ENCODE results near the gene CAMK1D.

Gene CAMK1D

DNA sequence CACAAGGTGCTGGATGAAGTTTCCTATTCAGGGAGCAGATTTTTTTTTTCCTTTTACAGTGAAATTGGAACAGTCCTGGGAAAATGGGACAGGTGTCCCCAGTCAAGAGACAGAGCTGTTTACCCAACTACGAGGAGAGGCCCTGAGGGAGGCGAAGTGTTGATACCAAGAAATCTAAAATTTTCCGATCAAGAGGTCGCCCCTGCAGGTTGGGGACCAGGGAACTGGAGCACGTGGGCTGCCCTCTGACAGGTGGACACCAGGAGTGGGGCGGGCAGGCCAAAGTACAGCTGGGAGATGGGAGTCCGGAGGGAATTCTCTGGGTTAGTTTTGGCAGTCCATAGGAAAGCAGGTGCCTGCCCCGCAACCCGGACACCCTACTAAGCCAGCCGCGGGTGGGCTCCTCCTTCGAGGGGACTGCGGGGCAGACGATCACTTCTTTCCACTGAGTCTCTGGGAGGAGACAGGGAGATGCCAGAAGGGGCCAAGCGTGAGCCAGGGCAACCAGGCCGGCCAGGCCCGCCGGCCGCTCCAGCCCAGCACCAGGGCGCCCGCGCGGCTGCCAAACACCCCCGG is 965 bp upstream of the CAMK1D start:
- TF ChIP-seq ZIC2 (tag by site-specific recombination; IDR thresholded peaks at IDR 0.05), result 0 out of 2 replicates have a peak, but pooled peaks have one; percentile 9
- TF ChIP-seq KLF10 (tag by site-specific recombination; IDR thresholded peaks at IDR 0.05), result no peak
- TF ChIP-seq ZNF707 (tag by site-specific recombination; IDR thresholded peaks at IDR 0.05), result no peak
- TF ChIP-seq KLF16 (tag by site-specific recombination; IDR thresholded peaks at IDR 0.05), result no peak
- TF ChIP-seq, protein P1, sequence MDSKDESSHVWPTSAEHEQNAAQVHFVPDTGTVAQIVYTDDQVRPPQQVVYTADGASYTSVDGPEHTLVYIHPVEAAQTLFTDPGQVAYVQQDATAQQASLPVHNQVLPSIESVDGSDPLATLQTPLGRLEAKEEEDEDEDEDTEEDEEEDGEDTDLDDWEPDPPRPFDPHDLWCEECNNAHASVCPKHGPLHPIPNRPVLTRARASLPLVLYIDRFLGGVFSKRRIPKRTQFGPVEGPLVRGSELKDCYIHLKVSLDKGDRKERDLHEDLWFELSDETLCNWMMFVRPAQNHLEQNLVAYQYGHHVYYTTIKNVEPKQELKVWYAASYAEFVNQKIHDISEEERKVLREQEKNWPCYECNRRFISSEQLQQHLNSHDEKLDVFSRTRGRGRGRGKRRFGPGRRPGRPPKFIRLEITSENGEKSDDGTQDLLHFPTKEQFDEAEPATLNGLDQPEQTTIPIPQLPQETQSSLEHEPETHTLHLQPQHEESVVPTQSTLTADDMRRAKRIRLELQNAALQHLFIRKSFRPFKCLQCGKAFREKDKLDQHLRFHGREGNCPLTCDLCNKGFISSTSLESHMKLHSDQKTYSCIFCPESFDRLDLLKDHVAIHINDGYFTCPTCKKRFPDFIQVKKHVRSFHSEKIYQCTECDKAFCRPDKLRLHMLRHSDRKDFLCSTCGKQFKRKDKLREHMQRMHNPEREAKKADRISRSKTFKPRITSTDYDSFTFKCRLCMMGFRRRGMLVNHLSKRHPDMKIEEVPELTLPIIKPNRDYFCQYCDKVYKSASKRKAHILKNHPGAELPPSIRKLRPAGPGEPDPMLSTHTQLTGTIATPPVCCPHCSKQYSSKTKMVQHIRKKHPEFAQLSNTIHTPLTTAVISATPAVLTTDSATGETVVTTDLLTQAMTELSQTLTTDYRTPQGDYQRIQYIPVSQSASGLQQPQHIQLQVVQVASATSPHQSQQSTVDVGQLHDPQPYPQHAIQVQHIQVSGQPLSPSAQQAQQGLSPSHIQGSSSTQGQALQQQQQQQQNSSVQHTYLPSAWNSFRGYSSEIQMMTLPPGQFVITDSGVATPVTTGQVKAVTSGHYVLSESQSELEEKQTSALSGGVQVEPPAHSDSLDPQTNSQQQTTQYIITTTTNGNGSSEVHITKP (tag by site-specific recombination; IDR thresholded peaks at IDR 0.05), result 0 out of 2 replicates have a peak, but pooled peaks have one; percentile 23
- 0 out of 2 replicates have a peak, but pooled peaks have one; percentile 16 for TF ChIP-seq ZXDB (tag by site-specific recombination; IDR thresholded peaks at IDR 0.05)
- Histone ChIP-seq H3K9me3 (ENCODE audit: control insufficient read depth, insufficient read depth, low read depth, low read length) (no peaks in the 10 kb centered on the region), H3K4me3 (ENCODE audit: low read depth, low read length) (peak overlapping the region; percentile 18), H3K36me3 (ENCODE audit: control insufficient read depth in 2 of 2, insufficient read depth in 1 of 2, low read length in 2 of 2) (no peaks in the 10 kb centered on the region), H3K27ac (ENCODE audit: extremely low read depth, low read depth, low read length) (peak overlapping the region; percentile 49; the same call in 1 of the 2 replicates), H3K4me1 (ENCODE audit: control insufficient read depth, insufficient read depth, low read length) (no peaks in the 10 kb centered on the region; the same call in 1 of the 2 replicates)
- ChIA-PET CTCF (interaction anchor here (0.7 to 2.3 kb wide), 6 partner anchors 15 to 362 kb away, joined by 3 to 8 read pairs (median 4); no protein-coding TSS in a partner anchor), POLR2A (interaction anchor here (0.8 to 1.3 kb wide), 3 partner anchors 15 to 84 kb away, joined by 3 to 5 read pairs (median 4); no protein-coding TSS in a partner anchor)

DNA sequence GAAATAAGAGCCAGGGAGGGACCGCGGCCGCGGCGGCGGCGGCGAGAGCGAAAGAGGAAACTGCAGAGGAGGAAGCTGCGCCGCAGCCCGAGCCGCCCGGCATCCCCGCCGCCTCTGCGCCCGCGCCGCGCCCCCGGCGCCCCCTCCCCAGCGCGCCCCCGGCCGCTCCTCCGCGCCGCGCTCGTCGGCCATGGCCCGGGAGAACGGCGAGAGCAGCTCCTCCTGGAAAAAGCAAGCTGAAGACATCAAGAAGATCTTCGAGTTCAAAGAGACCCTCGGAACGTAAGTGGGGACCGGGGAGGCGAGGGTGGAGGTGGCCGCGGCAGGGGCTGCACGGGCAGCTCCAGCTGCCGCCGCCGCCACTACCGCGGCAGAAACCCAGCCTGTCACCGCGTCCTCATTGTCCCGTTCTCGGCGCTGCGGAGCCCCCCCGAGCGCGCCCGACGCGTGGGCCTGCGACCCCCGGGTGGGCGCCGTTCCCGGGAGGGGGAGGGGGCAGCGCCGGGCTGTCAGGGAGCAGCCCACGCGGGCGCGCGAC is 351 bp downstream of the CAMK1D start:
- POLR2A ChIA-PET, result interaction anchor here (1.9 kb wide), 1 partner anchor 16 kb away, joined by 6 read pairs; no protein-coding TSS in a partner anchor
- Histone ChIP-seq H3K36me3 (ENCODE audit: control insufficient read depth in 2 of 2, insufficient read depth in 1 of 2, low read length in 2 of 2) (no peaks in the 10 kb centered on the region), H3K4me1 (ENCODE audit: control insufficient read depth, insufficient read depth, low read length) (no peaks in the 10 kb centered on the region; the same call in 1 of the 2 replicates), H3K27ac (ENCODE audit: extremely low read depth, low read depth, low read length) (peak overlapping the region; percentile 88; the same call in 1 of the 2 replicates), H3K4me3 (ENCODE audit: low read depth, low read length) (peak overlapping the region; percentile 84), H3K9me3 (ENCODE audit: control insufficient read depth, insufficient read depth, low read depth, low read length) (no peaks in the 10 kb centered on the region)
- CTCF ChIA-PET, result interaction anchor here (0.6 to 2.3 kb wide), 2 partner anchors 16 to 117 kb away, joined by 7 to 8 read pairs; no protein-coding TSS in a partner anchor
- peak; percentile 58; the same call in 1 of the 2 replicates for TF ChIP-seq ZBTB8A (tag by site-specific recombination; IDR thresholded peaks at IDR 0.05)
- TF ChIP-seq ZNF776 (tag by site-specific recombination; IDR thresholded peaks at IDR 0.05; ENCODE audit: borderline replicate concordance), result no peak
- TF ChIP-seq, protein P2, sequence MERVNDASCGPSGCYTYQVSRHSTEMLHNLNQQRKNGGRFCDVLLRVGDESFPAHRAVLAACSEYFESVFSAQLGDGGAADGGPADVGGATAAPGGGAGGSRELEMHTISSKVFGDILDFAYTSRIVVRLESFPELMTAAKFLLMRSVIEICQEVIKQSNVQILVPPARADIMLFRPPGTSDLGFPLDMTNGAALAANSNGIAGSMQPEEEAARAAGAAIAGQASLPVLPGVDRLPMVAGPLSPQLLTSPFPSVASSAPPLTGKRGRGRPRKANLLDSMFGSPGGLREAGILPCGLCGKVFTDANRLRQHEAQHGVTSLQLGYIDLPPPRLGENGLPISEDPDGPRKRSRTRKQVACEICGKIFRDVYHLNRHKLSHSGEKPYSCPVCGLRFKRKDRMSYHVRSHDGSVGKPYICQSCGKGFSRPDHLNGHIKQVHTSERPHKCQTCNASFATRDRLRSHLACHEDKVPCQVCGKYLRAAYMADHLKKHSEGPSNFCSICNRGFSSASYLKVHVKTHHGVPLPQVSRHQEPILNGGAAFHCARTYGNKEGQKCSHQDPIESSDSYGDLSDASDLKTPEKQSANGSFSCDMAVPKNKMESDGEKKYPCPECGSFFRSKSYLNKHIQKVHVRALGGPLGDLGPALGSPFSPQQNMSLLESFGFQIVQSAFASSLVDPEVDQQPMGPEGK (tag by site-specific recombination; IDR thresholded peaks at IDR 0.05), result 0 out of 2 replicates have a peak, but pooled peaks have one; percentile 4

DNA sequence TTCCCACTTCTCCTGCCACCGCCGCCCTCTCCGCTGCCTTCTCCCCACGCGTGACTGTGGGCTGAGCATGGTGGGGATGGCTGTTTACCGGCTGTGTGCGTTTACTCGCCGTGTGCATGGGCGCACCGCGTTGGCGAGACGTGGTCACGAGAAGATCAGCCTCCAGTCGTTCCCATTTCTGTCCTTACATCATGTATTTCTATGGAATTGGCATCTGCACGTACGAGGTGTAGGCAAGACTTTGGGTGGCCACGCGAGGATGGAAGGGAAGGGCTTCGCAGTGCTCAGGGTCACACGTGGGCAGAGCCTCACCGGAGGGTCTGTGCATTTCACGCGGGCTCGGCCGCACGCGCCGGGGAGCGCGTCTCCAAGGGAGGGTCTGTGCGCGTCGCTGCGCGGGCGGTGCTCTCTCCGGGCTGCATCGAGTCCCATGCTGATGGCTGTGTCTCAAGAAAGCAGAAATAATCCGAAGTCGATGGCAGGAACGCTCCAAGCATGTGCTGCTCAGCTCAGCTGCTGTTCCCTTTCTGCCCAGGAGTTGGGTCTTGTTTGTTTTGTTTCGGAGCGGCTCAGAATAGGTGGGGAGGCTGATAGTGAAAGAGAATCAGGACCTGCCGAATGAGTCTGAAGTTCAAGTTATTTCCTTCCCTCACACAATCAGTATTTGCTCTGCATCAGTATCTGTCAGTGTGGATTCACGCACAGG is 973 bp downstream of the CAMK1D start:
- POLR2A ChIA-PET, result interaction anchor here (0.7 to 1.9 kb wide), 2 partner anchors 17 to 85 kb away, joined by 3 to 6 read pairs; no protein-coding TSS in a partner anchor
- H3K36me3 ChIP-seq (ENCODE audit: control insufficient read depth in 2 of 2, insufficient read depth in 1 of 2, low read length in 2 of 2), result no peaks in the 10 kb centered on the region
- CTCF ChIA-PET, result interaction anchor here (0.6 to 1.3 kb wide), 3 partner anchors 21 to 118 kb away, joined by 3 to 7 read pairs (median 7); no protein-coding TSS in a partner anchor
- H3K9me3 ChIP-seq (ENCODE audit: control insufficient read depth, insufficient read depth, low read depth, low read length), result no peaks in the 10 kb centered on the region
- peak overlapping the region; percentile 88; the same call in 1 of the 2 replicates for H3K27ac ChIP-seq (ENCODE audit: extremely low read depth, low read depth, low read length)
- peak overlapping the region; percentile 84 for H3K4me3 ChIP-seq (ENCODE audit: low read depth, low read length)
- H3K4me1 ChIP-seq (ENCODE audit: control insufficient read depth, insufficient read depth, low read length), result no peaks in the 10 kb centered on the region; the same call in 1 of the 2 replicates
- TF ChIP-seq YY2 (tag by site-specific recombination; IDR thresholded peaks at IDR 0.05) (no peak), MZF1 (tag by site-specific recombination; IDR thresholded peaks at IDR 0.05; ENCODE audit: borderline replicate concordance) (no peak), ZNF658 (tag by site-specific recombination; IDR thresholded peaks at IDR 0.05) (no peak), ZNF837 (tag by site-specific recombination; IDR thresholded peaks at IDR 0.05) (no peak; the same call in 1 of the 2 replicates), ZNF335 (tag by site-specific recombination; conservative IDR thresholded peaks at IDR 0.05) (0 out of 2 replicates have a peak, but pooled peaks have one; percentile 56), ZNF473 (tag by site-specific recombination; IDR thresholded peaks at IDR 0.05) (no peak), IKZF3 (tag by site-specific recombination; IDR thresholded peaks at IDR 0.05) (0 out of 2 replicates have a peak, but pooled peaks have one; percentile 16), ZNF610 (tag by site-specific recombination; IDR thresholded peaks at IDR 0.05; ENCODE audit: borderline replicate concordance) (peak; percentile 94), ZNF600 (tag by site-specific recombination; IDR thresholded peaks at IDR 0.05) (peak; percentile 94), SCRT1 (tag by site-specific recombination; IDR thresholded peaks at IDR 0.05; ENCODE audit: borderline replicate concordance) (no peak)

Measured in HEK293 (cell line).